Astrocyte (in vitro differentiated cells and primary cell): Measurements from ENCODE around the gene STPG3. TPM values are rescaled to one million over a fixed set of nuclear protein-coding genes. Genes with fewer than 3 reads are reported as not detected.

ENCODE experiments used
- DNase-seq: peaks from one replicate; pipeline ENCODE4 v3.0.0-alpha.2; 2010; ENCODE audit warnings: low read depth
- FAIRE-seq: peaks from 2 replicates; lab custom pipeline; 2011; peaks lifted over from hg19 to GRCh38; lab: Jason Lieb, UNC
- H2AFZ ChIP-seq: 2 replicates; pipeline ENCODE4 v1.6.0; 2012; ENCODE audit warnings: low read depth, low read length, inconsistent platforms
- H3K27ac ChIP-seq: 2 replicates; pipeline ENCODE4 v1.5.1; 2011; ENCODE audit warnings: low read depth, low read length, inconsistent platforms
- H3K27me3 ChIP-seq: 2 replicates; pipeline ENCODE4 v1.6.0; 2011; ENCODE audit warnings: low read length, inconsistent platforms; ENCODE audit not compliant: insufficient read depth
- H3K36me3 ChIP-seq: 2 replicates; pipeline ENCODE4 v1.5.1; 2011; ENCODE audit warnings: low read length, inconsistent platforms; ENCODE audit not compliant: insufficient read depth
- H3K4me1 ChIP-seq: 2 replicates; pipeline ENCODE4 v1.5.1; 2011; ENCODE audit warnings: low read length, inconsistent platforms; ENCODE audit not compliant: insufficient read depth
- H3K4me2 ChIP-seq: 2 replicates; pipeline ENCODE4 v1.6.0; 2012; ENCODE audit warnings: low read length, inconsistent platforms
- H3K4me3 ChIP-seq: 2 replicates; pipeline ENCODE4 v1.5.1; 2011; ENCODE audit warnings: low read depth, mild to moderate bottlenecking, low read length, inconsistent platforms; ENCODE audit not compliant: insufficient read depth
- H3K79me2 ChIP-seq: 2 replicates; pipeline ENCODE4 v1.6.0; 2012; ENCODE audit warnings: mild to moderate bottlenecking, low read length, inconsistent platforms; ENCODE audit not compliant: insufficient read depth
- H3K9ac ChIP-seq: 2 replicates; pipeline ENCODE4 v1.6.0; 2012; ENCODE audit warnings: mild to moderate bottlenecking, low read length, inconsistent platforms
- H3K9me3 ChIP-seq: 2 replicates; pipeline ENCODE4 v1.5.1; 2012; ENCODE audit warnings: low read depth, mild to moderate bottlenecking, low read length, inconsistent platforms; ENCODE audit not compliant: insufficient read depth
- H4K20me1 ChIP-seq: 2 replicates; pipeline ENCODE4 v1.6.0; 2012; ENCODE audit warnings: low read length, inconsistent platforms; ENCODE audit not compliant: insufficient read depth
- H3K27ac Mint-ChIP-seq: one replicate; pipeline ENCODE4 v1.8.0; 2021; ENCODE audit warnings: mild to moderate bottlenecking, mixed read lengths; ENCODE audit not compliant: unreplicated experiment
- H3K27me3 Mint-ChIP-seq: one replicate; pipeline ENCODE4 v1.8.0; 2021; ENCODE audit warnings: low read depth, mixed read lengths; ENCODE audit not compliant: unreplicated experiment
- H3K36me3 Mint-ChIP-seq: one replicate; pipeline ENCODE4 v1.8.0; 2021; ENCODE audit warnings: low read depth, mixed read lengths; ENCODE audit not compliant: unreplicated experiment
- H3K4me1 Mint-ChIP-seq: one replicate; pipeline ENCODE4 v1.8.0; 2021; ENCODE audit warnings: low read depth, mixed read lengths; ENCODE audit not compliant: unreplicated experiment
- H3K4me3 Mint-ChIP-seq: one replicate; pipeline ENCODE4 v1.8.0; 2021; ENCODE audit warnings: mild to moderate bottlenecking, moderate library complexity, mixed read lengths; ENCODE audit not compliant: unreplicated experiment
- H3K9me3 Mint-ChIP-seq: one replicate; pipeline ENCODE4 v1.8.0; 2021; ENCODE audit warnings: mild to moderate bottlenecking, mixed read lengths; ENCODE audit not compliant: unreplicated experiment
- CTCF ChIP-seq: IDR thresholded peaks from 2 replicates; pipeline ENCODE4 v1.5.1; 2011; ENCODE audit warnings: low read depth, mild to moderate bottlenecking, inconsistent platforms, low read length, moderate library complexity; ENCODE audit not compliant: insufficient read depth
- EZH2 ChIP-seq: IDR thresholded peaks from 2 replicates; pipeline ENCODE4 v1.6.1; 2012; ENCODE audit warnings: mild to moderate bottlenecking, low read length, inconsistent platforms; ENCODE audit not compliant: insufficient read depth
- total RNA-seq: library from RNA; stranded (reverse); gene quantifications from 2 replicates; pipeline ENCODE4 v1.2.1, GENCODE V29; 2021

The STPG3 gene
- total RNA-seq, 1 donor from 2014 or later: not detected

GRCh38 chr9:137272241-137273094, 21.4 kb downstream of the STPG3 start:
- no peaks in the 10 kb centered on the region for H3K9me3 Mint-ChIP-seq
- H3K4me3 Mint-ChIP-seq: no peak overlapping the region
- FAIRE-seq (no peak), DNase-seq (no peak)
- H3K36me3 Mint-ChIP-seq: peaks cover 15% of the 10 kb centered on the region
- H3K4me1 Mint-ChIP-seq: peaks cover 6% of the 10 kb centered on the region
- no peaks in the 10 kb centered on the region for H3K27me3 ChIP-seq
- H3K9me3 ChIP-seq: no peaks in the 10 kb centered on the region
- H3K36me3 ChIP-seq: peaks cover 9% of the 10 kb centered on the region
- TF ChIP-seq EZH2: no peak
- TF ChIP-seq CTCF: no peak
- no peak overlapping the region for H3K4me2 ChIP-seq
- H3K4me1 ChIP-seq: peaks cover 17% of the 10 kb centered on the region
- H3K27me3 Mint-ChIP-seq: no peaks in the 10 kb centered on the region
- peaks cover 7% of the 10 kb centered on the region for H3K79me2 ChIP-seq
- no peak overlapping the region for H2AFZ ChIP-seq
- no peak overlapping the region for H3K27ac ChIP-seq
- H3K4me3 ChIP-seq: no peak overlapping the region
- no peak overlapping the region for H3K9ac ChIP-seq
- H4K20me1 ChIP-seq: peaks cover 48% of the 10 kb centered on the region
- no peak overlapping the region for H3K27ac Mint-ChIP-seq

GRCh38 chr9:137273095-137273490, 22.0 kb downstream of the STPG3 start:
- peaks cover 6% of the 10 kb centered on the region for H3K4me1 Mint-ChIP-seq
- Histone ChIP-seq H3K4me1 (peaks cover 14% of the 10 kb centered on the region), H4K20me1 (peaks cover 44% of the 10 kb centered on the region), H3K4me2 (no peak overlapping the region), H3K27ac (no peak overlapping the region), H3K4me3 (no peak overlapping the region), H2AFZ (no peak overlapping the region), H3K9me3 (no peaks in the 10 kb centered on the region), H3K9ac (no peak overlapping the region), H3K79me2 (peaks cover 10% of the 10 kb centered on the region), H3K27me3 (no peaks in the 10 kb centered on the region), H3K36me3 (peaks cover 9% of the 10 kb centered on the region)
- FAIRE-seq (no peak), DNase-seq (no peak)
- no peak overlapping the region for H3K27ac Mint-ChIP-seq
- no peaks in the 10 kb centered on the region for H3K9me3 Mint-ChIP-seq
- TF ChIP-seq EZH2: no peak
- TF ChIP-seq CTCF: no peak
- H3K27me3 Mint-ChIP-seq: no peaks in the 10 kb centered on the region
- H3K4me3 Mint-ChIP-seq: no peak overlapping the region
- H3K36me3 Mint-ChIP-seq: peaks cover 12% of the 10 kb centered on the region

- H3K27me3 Mint-ChIP-seq: no peaks in the 10 kb centered on the region
- no peak for TF ChIP-seq CTCF
- TF ChIP-seq EZH2: no peak
- H3K27me3 ChIP-seq: no peaks in the 10 kb centered on the region
- DNase-seq (no peak), FAIRE-seq (no peak)
- H3K4me3 Mint-ChIP-seq: no peak overlapping the region
- peaks cover 4% of the 10 kb centered on the region for H3K4me1 Mint-ChIP-seq
- peaks cover 7% of the 10 kb centered on the region for H3K36me3 Mint-ChIP-seq
- H3K79me2 ChIP-seq: peaks cover 15% of the 10 kb centered on the region
- no peak overlapping the region for H3K9ac ChIP-seq
- peaks cover 41% of the 10 kb centered on the region for H4K20me1 ChIP-seq
- H3K4me3 ChIP-seq: no peak overlapping the region
- no peaks in the 10 kb centered on the region for H3K9me3 Mint-ChIP-seq
- no peak overlapping the region for H2AFZ ChIP-seq
- no peaks in the 10 kb centered on the region for H3K9me3 ChIP-seq
- no peak overlapping the region for H3K4me2 ChIP-seq
- H3K36me3 ChIP-seq: peaks cover 8% of the 10 kb centered on the region
- no peak overlapping the region for H3K27ac Mint-ChIP-seq
- peaks cover 14% of the 10 kb centered on the region for H3K4me1 ChIP-seq
- no peak overlapping the region for H3K27ac ChIP-seq
These were observed 22.7 kb downstream of the STPG3 start for GRCh38 chr9:137273611-137274320.
